EL (cell line): ENCODE data around the gene PDE12.

Experiments
- DNase-seq: peaks from one replicate; pipeline ENCODE4 v3.0.0-alpha.2; 2016

The PDE12 gene

GRCh38 chr3:57555738-57556458, at the start of gene PDE12:
TSS of gene PDE12 (plus strand) at chr3:57556274. CDS start at chr3:57556380, 106 bp downstream.
- peak; percentile 90 for DNase-seq

- peak; percentile 10 for DNase-seq
Observed at GRCh38 chr3:57512166-57512565, 43.9 kb upstream of the PDE12 start.

GRCh38 chr3:57518276-57518915, 37.7 kb upstream of the PDE12 start:
- peak; percentile 70 for DNase-seq

GRCh38 chr3:57530071-57530608, 25.9 kb upstream of the PDE12 start:
- DNase-seq = peak; percentile 33

GRCh38 chr3:57538465-57538864, 17.6 kb upstream of the PDE12 start:
- DNase-seq = no peak

GRCh38 chr3:57544181-57545125, 11.6 kb upstream of the PDE12 start, which contains the start of gene DNAH12:
TSS of gene DNAH12 (minus strand) at chr3:57544344. CDS start at chr3:57542870, 1,474 bp downstream.
- DNase-seq = peak; percentile 33

GRCh38 chr3:57545636-57546268, 10.3 kb upstream of the PDE12 start:
- DNase-seq = no peak

GRCh38 chr3:57546616-57547015, 9.5 kb upstream of the PDE12 start:
- no peak for DNase-seq

GRCh38 chr3:57555306-57555705, 768 bp upstream of the PDE12 start:
- no peak for DNase-seq

GRCh38 chr3:57556459-57557084, 498 bp downstream of the PDE12 start:
- peak; percentile 45 for DNase-seq

GRCh38 chr3:57557085-57557537, 1.0 kb downstream of the PDE12 start:
- DNase-seq = peak; percentile 57

GRCh38 chr3:57559526-57559925, 3.5 kb downstream of the PDE12 start:
- peak; percentile 63 for DNase-seq

GRCh38 chr3:57569859-57570450, 13.9 kb downstream of the PDE12 start:
- DNase-seq = no peak

- no peak for DNase-seq
Observed at GRCh38 chr3:57570878-57571277, 14.8 kb downstream of the PDE12 start.

- DNase-seq = no peak
Observed at GRCh38 chr3:57572096-57572495, 16.0 kb downstream of the PDE12 start.

GRCh38 chr3:57575966-57576626, 20.0 kb downstream of the PDE12 start:
- no peak for DNase-seq

GRCh38 chr3:57577801-57578200, 21.7 kb downstream of the PDE12 start:
- no peak for DNase-seq

GRCh38 chr3:57582474-57583168, 26.5 kb downstream of the PDE12 start:
- DNase-seq = peak; percentile 46

- DNase-seq = no peak
Observed at GRCh38 chr3:57583544-57583943, 27.5 kb downstream of the PDE12 start.

GRCh38 chr3:57586778-57587177, 30.7 kb downstream of the PDE12 start:
- no peak for DNase-seq
